Smooth muscle cell of the brain vasculature (primary cell): ENCODE results near the gene CORO2B.
"Not testable (repeated sequence)": the region's sequence is repeated elsewhere in the genome, so short reads cannot be mapped to it uniquely, and the experiment has no call there.

Experiments
- DNase-seq: peaks from one replicate; pipeline ENCODE4 v3.0.0-alpha.2; 2012; ENCODE audit warnings: low read depth, low spot score

The CORO2B gene

DNA sequence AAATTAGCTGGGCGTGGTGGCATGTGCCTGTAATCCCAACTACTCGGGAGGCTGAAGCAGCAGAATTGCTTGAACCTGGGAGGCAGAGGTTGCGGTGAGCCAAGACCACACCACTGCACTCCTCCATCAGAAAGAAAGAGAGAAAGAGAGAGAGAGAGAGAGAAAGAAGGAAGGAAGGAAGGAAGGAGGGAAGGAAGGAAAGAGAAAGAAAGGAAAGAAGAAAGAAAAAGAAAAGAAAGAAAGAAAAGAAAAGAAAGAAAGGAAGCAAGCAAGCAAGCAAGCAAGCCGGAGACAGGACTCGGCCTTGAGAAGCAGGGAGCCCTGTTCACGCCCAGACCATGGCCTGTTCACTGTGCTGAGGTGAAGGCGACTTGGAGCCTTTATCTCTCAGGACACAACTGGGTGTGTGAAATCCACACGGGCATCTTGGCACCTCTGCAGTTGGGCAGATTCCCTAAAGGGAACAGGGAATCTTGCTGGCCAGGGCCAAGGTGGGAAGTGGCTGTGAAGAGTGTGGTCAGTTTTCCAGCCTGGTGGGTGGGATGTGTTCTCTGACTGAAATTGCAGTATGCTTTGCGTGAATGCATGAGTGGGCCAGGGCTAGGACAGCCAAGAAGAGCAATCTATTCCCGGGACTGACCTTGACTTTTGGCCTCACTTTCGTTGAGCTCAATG lies 90.3 kb downstream of the CORO2B start:
- no peak for DNase-seq

DNA sequence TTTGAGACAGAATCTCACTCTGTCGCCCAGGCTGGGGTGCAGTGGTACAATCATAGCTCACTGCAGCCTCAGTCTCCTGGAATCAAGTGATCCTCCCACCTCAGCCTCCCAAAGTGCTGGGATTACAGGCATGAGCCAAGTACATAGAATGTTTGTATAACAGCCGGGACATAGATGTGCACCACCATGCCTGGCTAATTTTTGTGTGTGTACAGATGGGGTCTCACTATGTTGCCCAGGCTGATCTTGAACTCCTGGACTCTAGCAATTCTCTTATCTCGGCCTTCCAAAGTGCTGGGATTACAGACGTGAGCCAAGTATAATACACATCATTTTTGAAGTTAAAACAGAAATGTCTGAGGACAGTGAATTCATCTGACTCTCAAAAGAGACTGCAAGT lies 93.5 kb downstream of the CORO2B start:
- no peak for DNase-seq

DNA sequence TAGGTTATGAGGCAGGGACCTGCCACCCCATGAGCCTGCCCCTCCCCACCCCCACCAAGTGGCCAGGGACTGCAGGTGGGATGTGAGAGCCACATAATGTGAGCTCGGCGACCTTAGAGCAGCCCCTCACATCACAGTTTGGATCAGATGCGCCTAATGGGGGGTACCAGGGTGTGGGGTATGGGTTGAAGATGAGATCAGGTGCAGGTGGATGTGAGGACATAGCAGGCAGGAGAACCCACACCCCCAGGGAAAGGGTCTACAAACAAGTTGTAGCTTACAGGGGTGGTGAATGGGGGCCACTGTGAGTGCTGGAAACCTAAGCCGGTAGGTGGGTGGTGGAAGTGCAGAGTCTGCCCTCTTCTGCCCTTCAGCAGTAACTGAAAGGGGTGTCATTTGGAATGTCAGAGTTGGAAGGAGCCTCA lies 94.0 kb downstream of the CORO2B start:
- DNase-seq = no peak

DNA sequence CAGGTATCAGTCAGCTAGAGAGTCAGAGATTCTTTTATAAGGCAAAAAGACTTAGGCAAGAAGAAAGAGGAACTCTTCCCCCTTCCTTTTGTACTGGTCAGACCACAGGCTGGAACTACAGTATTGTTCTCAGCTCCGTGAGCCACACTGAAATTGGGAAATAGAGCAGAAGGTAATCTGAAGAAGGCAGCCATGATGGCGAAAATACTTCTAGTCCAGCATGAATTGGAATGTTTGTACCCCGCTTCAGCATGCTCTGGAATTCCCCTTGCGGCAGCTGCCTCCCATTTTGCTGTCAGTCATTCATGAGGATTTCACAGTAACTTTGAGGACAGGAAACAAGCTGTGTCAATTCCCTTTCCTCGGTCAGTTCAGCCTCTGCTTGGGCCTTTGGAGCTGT lies 96.2 kb downstream of the CORO2B start:
- DNase-seq = no peak

DNA sequence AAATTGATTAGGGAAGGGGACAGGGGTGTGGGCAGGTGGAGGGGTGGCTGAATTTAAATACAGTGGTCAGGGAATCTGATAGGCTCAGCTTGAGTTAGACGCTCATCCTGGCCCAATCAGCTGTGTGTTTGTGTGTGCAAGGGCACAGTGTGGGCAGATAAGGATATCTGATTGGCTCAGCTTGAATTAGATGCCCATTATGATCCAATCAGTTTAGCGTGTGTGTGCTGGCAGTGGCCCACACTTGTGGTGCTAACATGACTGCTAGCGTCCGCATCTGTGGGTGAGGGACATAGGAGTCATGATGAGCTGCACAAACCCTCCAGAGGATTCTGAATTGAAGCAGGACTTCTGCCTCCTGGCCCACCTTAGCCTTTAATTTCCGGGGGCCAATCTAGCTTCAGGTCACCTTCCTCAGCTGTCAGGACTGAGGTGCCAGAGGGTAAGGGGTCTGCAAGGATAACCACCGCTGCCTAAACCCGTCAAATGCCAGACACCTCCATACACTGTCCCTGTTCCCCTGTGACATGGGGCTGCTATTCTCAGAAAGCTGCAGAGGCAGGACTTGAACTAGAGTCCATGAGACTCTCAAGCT lies 97.3 kb downstream of the CORO2B start:
- DNase-seq = no peak

DNA sequence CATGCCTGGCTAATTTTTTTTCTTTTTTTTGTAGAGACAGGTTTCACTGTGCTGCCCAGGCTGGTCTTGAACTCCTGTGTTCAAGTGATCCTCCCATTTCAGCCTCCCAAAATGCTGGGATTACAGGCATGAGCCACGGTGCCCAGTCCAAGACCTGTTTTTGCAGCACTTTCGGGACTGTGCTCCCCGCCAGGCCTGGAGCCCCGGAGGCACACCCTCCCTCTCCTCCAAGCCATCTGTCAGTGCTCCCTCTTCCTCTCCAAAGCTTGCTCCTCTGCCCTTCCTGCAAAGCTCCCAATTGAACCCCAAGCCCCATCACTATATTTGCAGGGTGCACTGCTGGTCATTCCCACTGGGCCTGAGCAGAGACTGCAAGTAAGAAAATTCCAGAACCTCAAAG lies 98.1 kb downstream of the CORO2B start:
- DNase-seq = no peak

DNA sequence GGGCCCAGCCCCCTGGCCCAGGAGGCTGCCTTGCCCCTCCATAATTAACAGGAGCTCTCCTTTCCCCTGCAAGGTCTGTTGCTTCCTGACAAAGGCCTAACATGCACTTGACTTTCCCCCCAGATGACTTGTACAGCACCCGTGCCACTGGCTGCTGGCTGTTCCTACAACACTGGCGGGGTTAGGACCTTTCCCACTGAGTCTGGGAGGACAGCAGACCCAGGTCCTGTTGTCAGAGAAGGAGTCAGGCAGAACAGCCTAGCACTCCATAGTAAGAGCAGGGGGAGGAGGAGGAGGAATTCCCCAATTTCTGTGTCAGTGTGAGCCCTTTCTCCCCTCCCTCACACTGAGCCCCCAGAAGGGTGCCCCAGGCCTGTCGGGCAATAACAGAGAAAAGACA lies 99.2 kb downstream of the CORO2B start:
- DNase-seq = no peak

DNA sequence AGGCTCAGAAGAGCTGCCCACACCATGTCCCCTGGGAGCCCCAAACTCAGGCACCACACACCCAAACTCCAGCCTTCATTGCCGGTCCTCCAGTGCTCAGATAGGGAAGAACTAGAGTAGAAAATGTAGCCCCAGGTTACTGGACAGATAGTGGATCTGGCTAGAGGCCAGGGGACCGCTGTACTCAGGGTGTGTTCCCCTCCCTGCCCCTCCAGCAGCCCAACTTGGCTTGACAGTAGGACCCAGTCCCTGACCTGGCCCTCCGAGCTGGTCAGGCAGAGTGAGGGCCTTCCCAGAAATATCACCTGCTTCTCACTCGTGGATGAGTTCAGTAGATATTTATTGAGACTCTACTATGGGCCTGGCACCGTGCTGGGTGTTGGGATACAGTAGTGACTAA lies 100.0 kb downstream of the CORO2B start:
- no peak for DNase-seq

DNA sequence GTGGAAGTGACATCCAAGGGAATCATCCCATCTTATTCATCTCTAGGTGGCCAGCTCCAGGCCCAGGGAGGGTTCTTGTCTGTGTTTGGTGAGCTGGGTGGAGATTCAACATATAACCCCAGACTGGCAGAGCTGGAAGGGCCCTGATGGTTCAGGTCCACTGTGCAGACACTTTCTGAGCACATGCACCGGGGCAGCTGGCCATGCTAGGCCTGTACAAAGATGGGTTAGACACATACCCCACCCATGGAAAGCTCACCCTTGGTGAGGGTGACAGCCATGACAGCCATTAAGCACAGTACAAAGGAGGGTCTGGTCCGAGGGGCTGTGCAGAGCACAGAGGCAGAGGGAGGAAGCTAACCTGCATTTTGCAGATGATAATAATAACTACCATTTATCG lies 100.4 kb downstream of the CORO2B start:
- no peak for DNase-seq

DNA sequence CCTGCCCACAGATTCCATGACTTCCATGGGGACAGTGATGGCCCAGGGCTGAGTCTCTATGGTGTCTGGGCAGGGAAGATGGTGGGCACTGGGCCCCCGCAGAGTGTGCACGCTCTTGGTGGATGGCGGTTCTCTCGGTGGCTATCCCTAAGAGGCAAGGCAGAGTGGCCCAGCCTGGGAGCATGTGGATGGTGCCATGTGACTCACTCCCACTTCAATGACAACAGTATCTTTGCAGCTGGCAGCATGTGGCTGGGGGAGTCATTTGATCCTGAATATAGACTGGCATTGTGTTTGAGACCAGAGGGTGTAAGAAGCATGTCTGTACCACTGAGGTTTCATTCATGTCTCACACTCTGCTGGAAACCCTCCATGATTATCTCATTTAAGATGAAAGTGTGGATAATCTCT lies 101.2 kb downstream of the CORO2B start:
- DNase-seq = no peak

DNA sequence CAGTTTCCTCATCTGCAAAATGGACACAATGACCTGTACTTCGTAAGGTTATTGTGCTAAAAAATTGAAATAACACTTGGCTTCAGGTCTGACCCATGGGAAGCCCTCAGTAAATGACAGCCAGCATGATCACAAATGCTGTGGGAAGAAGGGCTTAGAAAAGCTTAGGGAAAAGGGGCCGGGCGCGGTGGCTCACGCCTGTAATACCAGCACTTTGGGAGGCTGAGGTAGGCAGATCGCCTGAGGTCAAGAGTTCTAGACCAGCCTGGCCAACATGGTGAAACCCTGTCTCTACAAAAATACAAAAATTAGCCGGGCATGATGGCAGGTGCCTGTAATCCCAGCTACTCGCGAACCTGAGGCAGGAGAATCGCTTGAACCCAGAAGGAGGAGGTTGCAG lies 102.0 kb downstream of the CORO2B start:
- DNase-seq = not testable (repeated sequence)

DNA sequence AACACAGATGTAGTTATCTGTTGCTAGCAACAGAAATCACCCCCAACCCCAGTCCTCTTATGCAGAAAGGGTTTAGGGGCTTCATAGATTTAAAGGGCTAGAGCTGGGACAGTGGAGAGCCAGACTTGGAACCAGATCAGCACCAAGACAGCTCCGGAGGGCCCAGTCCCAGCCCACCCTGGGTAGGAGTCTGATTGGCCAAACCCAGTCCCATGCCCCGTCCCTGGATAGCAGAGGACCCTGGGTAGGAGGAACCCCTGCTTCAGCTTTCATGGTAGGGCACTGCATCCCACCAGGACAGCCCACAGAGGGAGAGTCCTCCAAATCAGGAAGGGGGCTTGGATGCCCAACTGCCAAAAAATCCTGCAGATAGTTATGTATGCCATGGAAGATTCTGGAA lies 103.0 kb downstream of the CORO2B start:
- no peak for DNase-seq

DNA sequence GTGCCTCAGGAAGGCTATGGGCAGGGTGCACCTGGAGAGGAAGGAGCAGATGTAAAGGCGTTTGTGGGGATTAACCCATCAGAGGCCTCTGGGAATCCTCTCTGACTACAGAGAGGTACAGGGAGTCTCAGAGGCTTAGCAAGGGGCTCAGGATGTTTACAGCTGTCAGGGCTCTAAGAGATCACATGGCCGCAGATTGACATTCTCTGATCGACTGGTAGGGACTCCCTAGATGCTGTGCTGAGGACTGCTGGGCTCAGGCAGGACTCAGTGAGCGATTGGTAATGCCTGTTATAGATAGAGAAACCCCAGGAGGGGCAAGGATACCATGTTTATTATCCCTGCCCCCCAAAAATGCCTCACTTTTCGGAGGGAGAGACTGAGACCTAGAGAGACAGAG lies 103.5 kb downstream of the CORO2B start:
- no peak for DNase-seq

DNA sequence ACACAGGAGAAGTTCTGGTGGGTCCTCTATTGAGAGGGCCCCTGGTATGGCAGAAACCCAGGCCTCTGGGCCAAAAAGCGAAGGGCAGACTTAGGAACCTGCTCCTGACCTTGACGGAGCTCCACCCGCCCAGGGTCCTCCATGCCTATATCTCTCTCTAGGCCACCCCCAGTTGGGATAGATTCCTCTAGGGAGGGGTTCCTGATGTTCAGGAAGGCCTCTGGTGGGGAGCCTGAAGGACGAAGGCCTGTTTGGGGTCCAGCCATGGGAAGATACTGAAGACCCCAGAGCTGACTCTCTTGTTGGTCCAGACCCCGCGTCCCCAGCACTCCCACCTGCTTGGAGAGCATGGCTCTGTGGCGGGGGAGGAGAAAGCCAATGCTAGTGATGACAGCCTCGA lies 104.2 kb downstream of the CORO2B start:
- no peak for DNase-seq

DNA sequence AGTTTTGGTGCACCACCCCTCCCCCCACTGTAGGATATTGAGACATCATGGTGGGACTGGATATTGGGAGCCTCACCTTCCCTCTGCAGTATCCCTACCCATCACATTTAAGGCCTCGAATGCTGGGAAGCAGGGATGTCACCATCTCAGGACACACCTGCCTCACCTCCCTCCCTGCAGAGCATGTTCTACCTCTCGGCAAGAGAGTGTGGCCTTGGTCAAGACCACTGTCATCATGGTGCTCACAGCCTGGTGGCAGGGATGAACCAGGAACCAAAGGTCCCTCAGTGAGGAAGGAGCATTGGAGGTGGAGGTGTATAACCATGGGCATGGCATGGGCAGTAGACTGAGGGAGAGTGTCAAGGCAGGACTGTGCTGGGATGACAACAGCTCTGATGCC lies 104.8 kb downstream of the CORO2B start:
- no peak for DNase-seq

DNA sequence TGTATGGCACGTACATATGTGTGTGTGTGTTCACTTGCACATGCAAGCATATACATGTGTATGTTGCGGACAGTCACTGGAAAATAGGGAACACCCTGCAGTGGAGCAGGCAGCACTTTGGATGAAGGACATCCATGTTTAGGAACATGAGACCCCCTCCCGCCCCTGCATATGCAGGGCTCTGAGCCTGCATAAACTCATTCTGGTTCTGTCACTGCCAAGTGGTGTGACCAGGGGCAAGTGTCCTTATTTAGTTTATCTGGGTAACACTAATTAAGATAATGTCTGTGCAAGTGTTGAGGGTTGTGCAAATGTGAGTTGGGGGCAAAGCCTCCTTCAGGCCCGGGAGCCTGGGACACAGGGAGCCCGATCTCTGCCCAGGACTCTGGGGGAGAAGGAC lies 105.7 kb downstream of the CORO2B start:
- no peak for DNase-seq

DNA sequence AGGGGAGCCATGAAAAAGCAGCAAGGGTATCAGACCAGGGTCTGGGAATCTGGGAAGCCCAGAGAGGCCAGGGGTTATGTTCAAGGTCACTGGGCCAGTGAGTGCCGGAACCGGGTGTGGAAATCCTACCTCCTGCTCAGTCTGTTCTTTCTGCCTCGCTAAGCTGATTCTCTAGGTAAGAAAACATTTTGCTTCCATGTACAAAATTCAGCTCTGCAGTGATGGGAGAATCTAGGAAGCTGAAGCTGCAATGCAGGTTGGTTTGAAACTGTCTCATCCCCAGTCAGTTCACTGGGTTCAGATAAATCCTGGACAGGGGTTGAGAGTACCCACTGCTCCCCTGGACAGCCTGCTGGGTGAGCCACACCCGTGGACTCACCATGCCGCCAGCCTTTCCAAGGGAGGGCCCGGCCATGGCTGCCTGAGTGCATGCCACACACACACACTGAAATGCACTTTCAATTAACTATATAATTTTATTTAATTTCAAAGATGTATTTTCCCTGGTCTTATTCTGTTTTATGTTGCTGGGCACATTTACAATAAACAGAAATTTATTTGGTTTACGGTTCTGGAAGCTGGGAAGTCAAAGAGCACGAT lies 108.4 kb downstream of the CORO2B start:
- DNase-seq = no peak

DNA sequence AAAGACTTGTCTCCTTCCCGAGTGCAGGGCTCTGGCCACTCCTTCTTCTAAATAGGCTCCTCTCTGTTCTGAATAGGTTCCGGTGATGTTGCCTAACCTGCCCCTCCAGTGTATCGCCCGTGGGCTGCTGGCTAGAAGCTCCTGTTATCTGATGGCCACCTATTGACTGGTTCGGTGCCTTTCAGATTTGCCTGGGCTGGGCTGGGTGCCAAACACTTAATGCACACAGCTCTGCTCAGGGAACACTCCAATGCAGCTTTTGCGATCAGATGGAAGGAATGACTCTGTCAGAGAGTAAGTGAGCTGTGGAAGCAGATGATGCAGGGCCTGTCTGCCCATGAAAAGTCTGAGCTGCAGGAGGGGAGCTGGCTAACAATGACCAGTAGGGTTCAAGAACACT lies 112.9 kb downstream of the CORO2B start:
- no peak for DNase-seq

DNA sequence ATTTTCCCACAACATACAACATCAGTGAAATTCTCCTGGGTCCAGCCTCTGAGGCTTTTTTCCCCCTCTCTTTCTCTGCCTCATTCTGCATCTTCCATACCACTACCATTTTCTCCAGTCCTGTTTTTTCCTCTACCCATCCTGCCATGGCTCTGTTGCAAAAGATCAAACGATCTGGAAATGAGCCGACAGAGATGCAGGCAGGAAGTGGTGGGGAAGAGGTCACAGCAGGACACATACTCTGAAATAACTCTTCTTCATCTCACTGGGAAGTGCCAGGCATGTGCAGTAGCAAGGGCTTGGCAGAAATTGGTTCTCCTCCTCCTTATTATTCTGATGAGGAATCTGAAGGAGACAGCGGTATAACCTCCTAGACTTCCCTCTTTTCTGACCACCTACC lies 114.3 kb downstream of the CORO2B start:
- DNase-seq = no peak

DNA sequence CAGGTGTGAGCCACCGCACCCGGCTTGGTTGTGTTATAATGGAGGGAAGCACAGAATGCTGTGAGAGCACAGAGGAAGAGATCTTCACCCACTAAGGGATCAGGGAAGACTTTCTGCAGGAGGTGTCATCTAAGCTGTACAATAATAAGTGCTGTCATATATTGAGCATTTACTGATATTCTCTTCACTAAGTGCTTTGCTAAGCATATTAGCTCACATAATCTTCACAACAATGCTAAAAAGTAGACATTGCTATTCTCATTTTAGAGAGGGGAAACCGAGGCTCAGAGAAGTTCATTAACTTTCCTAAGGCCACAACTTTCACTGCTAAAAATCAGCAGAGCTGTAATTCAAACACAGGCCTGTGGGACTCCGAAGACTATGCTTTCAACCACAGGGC lies 115.3 kb downstream of the CORO2B start:
- DNase-seq = no peak

DNA sequence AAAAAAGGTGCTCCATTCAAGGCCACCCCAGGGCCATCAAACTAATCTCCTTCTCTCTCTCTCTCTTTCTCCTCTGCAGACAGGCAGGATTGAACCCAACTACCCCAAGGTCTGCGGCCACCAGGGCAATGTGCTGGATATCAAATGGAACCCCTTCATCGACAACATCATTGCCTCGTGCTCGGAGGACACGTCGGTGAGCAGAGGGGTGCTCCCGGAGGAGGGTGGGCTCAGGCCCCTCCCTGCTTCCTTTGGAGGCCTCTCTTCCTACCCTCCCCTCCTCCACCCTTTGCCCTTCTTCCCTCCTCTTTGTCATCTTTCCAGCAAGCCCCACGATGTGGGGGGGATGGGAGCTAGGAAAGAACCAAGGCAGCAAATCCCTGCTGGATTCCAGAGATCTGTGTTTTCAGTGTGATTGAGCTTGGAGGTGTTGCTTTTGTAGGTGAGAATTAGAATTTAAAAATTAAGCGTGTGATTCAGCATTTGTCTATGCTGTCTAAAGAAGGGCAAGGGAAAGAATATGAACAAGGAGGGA lies 116.3 kb downstream of the CORO2B start:
- DNase-seq = no peak

DNA sequence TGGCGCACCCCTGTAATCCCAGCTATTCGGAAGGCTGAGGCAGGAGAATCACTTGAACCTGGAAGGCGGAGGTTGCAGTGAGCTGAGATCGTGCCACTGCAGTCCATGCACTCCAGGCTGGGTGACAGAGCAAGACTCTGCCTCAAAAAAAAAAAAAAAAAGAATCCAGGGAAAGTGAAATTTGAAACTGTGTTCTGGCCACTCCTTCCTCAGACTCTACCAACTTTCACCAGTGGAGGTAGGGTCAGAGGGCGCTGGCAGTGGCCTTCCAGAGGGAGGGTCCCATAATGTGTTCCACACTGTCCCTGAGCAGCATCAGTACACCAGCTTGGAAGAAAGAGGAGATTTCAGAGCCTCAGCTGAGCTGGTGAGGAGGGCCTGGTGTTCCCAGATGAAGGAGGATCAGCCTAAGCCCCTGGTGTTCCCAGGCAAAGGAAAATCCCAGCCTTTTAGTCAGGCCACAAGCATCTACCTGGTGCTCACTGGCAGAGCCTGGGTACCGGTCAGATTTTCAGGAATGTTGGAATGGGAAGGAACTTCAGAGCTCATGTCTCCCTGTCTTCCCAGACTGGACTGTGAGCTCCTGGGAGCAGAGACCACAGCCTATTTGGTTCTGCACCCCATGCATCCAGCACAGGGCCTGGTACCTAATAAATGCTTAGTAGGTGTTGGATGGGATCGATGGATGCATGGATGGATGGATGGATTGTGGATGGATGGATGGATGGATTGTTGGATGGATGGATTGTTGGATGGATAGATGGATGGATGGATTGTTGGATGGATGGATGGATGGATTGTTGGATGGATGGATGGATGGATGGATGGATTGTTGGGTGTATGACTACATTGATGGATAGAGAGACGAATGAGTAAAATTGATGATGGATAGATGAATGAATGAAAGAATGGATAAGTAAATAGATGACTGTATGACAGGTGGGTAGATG lies 117.9 kb downstream of the CORO2B start:
- DNase-seq = no peak
